Head of caudate nucleus (tissue), 42 donors: ENCODE measurements around the gene ZNF76.

Experiments used
- DNase-seq, 42 donors: peaks; one replicate each; pipeline versions ENCODE4 v3.0.0 to v3.0.0-alpha.2; 2020 to 2021; ENCODE audit warnings: mixed read lengths in 7 of 42
- intact Hi-C: fragments of 100-400 bp; cut with DNase I; formaldehyde crosslinking; loops from one replicate; pipeline ENCODE4 v1.15.0; 2022

The ZNF76 gene

DNA sequence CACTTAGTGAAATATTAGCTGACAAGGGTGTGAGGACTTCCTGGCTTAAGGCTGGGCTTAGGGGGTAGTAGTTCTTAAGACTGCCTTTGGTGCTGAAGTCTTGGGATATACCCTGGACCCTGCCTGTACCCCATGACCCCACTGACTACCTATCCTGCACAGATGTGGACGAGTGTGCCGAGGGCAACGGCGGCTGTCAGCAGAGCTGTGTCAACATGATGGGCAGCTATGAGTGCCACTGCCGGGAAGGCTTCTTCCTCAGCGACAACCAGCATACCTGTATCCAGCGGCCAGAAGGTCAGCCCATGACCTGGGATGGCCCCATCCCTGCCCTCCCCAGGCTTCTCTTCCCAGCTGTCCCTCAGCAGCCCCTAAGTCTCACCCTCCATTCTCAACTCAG, 28.0 kb upstream of the ZNF76 start:
- no peak for DNase-seq
- intact Hi-C loops: no loop called here

GRCh38 chr6:35234901-35235300, 24.6 kb upstream of the ZNF76 start:
- DNase-seq: no peak
- intact Hi-C loops: no loop called here

DNA sequence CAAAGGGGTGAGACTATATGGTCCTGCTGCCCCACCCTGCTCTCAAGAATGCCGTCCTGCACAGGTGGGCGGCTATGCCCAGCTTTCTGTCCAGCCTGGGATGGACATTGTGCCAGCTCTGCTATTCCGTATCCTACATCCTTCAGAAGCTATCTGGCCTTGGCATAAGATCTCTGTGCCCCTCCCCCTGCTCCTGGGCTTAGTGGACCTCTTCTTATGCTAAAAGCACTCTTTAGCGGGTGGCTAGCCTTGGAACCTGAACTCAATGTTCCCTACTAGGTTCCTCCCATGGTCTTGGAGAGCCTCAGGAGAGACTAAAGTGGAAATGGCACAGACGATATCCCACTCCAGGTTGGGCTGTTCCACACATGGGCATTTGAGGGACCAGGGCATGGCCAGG, 23.3 kb upstream of the ZNF76 start:
- no peak for DNase-seq
- intact Hi-C loops: no loop called here

GRCh38 chr6:35237476-35237875, 22.1 kb upstream of the ZNF76 start:
- no peak for DNase-seq
- intact Hi-C loops: no loop called here

GRCh38 chr6:35238843-35239289, 20.7 kb upstream of the ZNF76 start:
- intact Hi-C loops: no loop called here
- DNase-seq: no peak

DNA sequence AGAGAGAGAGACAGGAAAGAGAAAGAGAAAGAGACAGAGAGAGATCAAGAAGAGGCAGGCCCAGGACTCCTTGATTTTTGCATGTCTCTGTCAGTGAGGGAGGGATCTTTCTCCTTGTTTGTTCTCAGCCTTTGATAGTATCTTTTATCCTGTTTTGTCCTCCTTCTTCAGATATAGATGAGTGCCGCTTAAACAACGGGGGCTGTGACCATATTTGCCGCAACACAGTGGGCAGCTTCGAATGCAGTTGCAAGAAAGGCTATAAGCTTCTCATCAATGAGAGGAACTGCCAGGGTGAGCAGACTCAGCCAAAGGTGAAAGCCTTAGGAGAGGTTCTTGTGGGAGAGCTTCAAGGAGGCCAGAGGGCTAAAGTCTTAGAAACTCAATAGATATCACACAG, 20.0 kb upstream of the ZNF76 start:
- intact Hi-C loops: no loop called here
- no peak for DNase-seq

GRCh38 chr6:35240838-35241801, 18.4 kb upstream of the ZNF76 start:
- intact Hi-C loops: loop anchor here (5.0 to 10.0 kb wide), 2 partner anchors 94 to 256 kb away; no protein-coding TSS in a partner anchor
- DNase-seq: peak; percentile 38 to 93 (median 83)

- DNase-seq: no peak
- intact Hi-C loops: loop anchor here (5.0 to 10.0 kb wide), 2 partner anchors 95 to 258 kb away; no protein-coding TSS in a partner anchor
These were observed 17.0 kb upstream of the ZNF76 start for GRCh38 chr6:35242486-35242885.

- intact Hi-C loops: loop anchor here (5.0 to 10.0 kb wide), 2 partner anchors 96 to 258 kb away; no protein-coding TSS in a partner anchor
- DNase-seq: no peak
These were observed 16.6 kb upstream of the ZNF76 start for GRCh38 chr6:35242906-35243305.

- no peak for DNase-seq
- intact Hi-C loops: loop anchor here (5.0 to 10.0 kb wide), 2 partner anchors 96 to 259 kb away; no protein-coding TSS in a partner anchor
These were observed 16.1 kb upstream of the ZNF76 start for GRCh38 chr6:35243386-35243958.

- intact Hi-C loops: loop anchor here (5.0 to 10.0 kb wide), 2 partner anchors 97 to 260 kb away; no protein-coding TSS in a partner anchor
- DNase-seq: no peak
These were observed 15.0 kb upstream of the ZNF76 start for GRCh38 chr6:35244551-35244950.

DNA sequence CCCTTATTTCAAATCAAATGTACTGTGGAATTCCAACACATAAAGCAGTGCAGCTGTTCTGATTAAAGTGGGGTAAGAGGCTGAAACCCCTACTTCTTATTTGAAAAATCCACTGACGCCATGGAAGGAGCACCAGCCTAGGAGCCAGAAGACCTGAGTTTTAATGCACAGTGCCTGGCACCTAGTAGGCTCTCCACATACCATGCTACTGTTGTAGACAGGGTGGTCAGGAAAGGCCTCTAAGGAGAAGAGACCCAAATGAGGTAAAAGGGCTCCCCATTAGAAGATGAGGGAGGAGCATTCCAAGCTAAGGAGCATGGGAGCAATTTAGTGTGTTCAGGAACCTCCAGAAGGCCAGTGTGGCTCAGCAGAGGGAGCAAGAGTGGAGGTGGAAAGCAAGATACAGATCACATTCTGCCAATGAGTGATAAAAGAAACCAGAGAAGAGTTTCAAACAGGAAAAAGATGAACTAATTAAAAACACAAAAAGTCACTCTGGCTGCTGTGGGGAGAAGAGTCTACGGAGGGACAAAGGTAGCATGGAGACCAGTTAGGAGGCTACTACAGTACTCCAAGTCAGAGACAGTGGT, 11.8 kb upstream of the ZNF76 start:
- no peak for DNase-seq
- intact Hi-C loops: loop anchor here (10.0 kb wide), 1 partner anchor 263 kb away; no protein-coding TSS in a partner anchor

GRCh38 chr6:35248300-35248699, 11.2 kb upstream of the ZNF76 start:
- intact Hi-C loops: loop anchor here (10.0 kb wide), 1 partner anchor 263 kb away; no protein-coding TSS in a partner anchor
- DNase-seq: no peak

DNA sequence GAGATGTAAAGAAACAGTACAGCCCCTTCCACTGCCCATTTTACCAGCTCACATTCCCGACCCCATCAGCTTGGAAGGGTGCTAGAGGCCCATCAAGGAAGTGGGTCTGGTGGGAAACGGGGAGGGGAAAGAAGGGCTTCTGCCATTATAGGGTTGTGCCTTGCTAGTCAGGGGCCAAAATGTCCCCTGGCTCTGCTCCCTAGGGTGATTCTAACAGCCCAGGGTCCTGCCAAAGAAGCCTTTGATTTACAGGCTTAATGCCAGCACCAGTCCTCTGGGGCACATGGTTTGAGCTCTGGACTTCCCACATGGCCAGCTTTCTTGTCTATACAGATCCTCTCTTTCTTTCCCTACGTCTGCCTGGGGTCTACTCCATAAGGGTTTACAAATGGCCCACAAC, 10.6 kb upstream of the ZNF76 start:
- DNase-seq: peak in 4 of 42 donors; percentile 5 to 51 (median 24)
- intact Hi-C loops: loop anchor here (10.0 kb wide), 1 partner anchor 264 kb away; no protein-coding TSS in a partner anchor

DNA sequence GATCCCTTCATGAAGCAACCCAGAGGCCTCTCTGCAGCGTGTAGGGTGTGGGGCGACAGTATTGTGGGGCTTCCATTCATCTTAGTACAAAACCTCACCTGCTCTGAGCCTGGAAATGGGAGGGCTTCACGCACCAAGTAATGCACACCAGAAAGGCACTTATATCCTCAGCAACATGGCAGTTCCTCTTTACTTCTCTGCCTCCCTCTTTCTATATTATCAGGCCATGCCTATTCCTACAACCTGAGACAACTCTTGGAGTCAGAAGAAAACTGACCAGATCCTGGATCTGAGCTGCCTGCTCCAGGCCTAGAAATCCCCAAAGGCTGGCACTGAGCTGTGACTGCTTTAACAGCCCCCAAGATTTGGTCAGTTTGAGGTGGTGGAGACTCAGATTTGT, 7.6 kb upstream of the ZNF76 start:
- intact Hi-C loops: no loop called here
- DNase-seq: no peak

- DNase-seq: no peak
- intact Hi-C loops: no loop called here
These were observed 6.3 kb upstream of the ZNF76 start for GRCh38 chr6:35253249-35253648.

- no peak for DNase-seq
- intact Hi-C loops: no loop called here
These were observed 1.2 kb upstream of the ZNF76 start for GRCh38 chr6:35258336-35258735.

DNA sequence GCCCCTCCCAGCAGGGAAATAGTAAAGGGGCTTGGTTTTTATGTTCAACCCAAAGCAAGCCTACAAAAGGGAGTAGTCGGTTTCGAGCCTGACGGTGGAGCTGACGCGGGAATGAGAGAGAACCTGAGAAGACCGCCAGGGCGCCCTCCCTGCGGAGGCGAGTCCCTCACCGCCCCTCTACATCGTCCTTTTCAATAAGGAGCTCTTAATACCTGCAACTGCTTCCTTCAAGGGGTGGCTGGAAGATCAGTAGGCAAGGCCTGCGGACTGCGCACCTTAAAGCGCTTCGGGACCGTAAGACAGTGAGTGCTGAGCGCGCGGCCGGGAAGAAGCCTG, 709 bp upstream of the ZNF76 start:
- intact Hi-C loops: no loop called here
- peak in 28 of 42 donors; percentile 11 to 71 (median 48) for DNase-seq

DNA sequence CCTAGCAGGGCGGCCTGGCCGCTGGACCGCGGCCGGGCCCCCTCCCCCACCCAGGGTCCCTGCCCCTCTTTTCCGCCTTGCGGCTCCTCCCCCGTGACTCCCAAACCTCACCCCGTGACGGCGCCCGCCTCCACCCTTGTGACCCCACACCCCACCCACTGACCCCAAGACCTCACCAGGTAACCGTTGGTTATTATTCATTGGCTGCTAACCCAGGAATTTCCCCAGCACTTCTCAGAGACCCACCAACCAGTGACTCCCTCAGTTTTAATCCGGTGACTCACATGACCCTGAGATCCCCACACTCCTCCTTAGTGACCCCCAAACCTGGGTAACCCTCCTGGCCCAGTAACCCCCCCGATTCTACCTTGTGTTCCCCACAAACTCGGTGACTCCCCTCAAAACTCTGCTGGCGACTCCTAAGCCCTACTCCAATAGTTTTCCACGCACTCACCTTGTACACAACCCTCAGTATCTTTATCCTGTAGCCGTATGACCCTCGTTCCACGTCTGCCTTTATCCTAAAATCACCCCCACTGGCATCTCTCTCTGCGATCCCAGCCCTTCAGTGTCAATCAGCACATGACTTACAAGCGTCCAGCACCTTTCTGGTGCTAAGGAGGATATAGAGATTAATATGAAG, 534 bp downstream of the ZNF76 start:
- peak in 38 of 42 donors; percentile 24 to 74 (median 49) for DNase-seq
- intact Hi-C loops: no loop called here
